ENCODE results near the gene CRTAC1. TPM values are rescaled to one million over a fixed set of nuclear protein-coding genes. Genes with fewer than 3 reads are reported as not detected.

CRTAC1 gene
- total and polyA plus RNA-seq, 2 donors (not counting 3 experiments of a cell fraction or from before 2014, with no cell fraction given) = 1.4 to 3.0 TPM

DNA sequence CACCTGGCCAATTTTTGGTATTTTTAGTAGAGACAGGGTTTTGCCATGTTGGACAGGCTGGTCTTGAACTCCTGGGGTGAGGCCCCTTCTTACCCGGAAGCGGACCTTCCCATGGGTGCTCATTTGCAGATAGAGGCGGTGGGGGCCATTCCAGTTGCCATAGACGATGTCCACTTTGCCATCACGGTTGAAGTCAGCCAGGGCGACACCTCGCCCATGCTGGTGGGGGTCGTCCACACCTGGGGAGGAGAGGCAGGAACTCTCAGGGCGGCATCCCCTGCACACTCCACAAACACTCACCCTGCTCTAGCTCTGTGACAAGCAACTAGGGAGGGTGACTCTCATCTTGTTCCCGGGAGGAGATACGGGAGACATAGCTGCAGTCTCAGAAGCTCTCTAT, 125.8 kb downstream of the CRTAC1 start:
- Histone ChIP-seq H3K4me1 (ENCODE audit: control insufficient read depth, extremely low read depth, insufficient read depth, low read length) (no peaks in the 10 kb centered on the region), H3K9me3 (replicated peaks; ENCODE audit: control insufficient read depth, insufficient read depth, low read length) (no peaks in the 10 kb centered on the region), H3K36me3 (ENCODE audit: control insufficient read depth in 2 of 2, extremely low read depth in 1 of 2, insufficient read depth in 2 of 2, low read length in 2 of 2) (no peaks in the 10 kb centered on the region), H3K27me3 (ENCODE audit: control insufficient read depth in 2 of 2, insufficient read depth in 2 of 2, low read length in 2 of 2) (peaks cover 0 to 3% of the 10 kb centered on the region in 2 experiments), H3K9me1 (replicated peaks; ENCODE audit: control insufficient read depth, extremely low read depth, insufficient read depth, low read length) (no peaks in the 10 kb centered on the region), H3K79me2 (ENCODE audit: control insufficient read depth, insufficient read depth, low read length) (no peaks in the 10 kb centered on the region), H4K20me1 (replicated peaks; ENCODE audit: control insufficient read depth, extremely low read depth, insufficient read depth, low read length) (no peaks in the 10 kb centered on the region), H3K4me2 (ENCODE audit: insufficient read depth, low read length) (no peak overlapping the region), H3K4me3 (replicated peaks in 1 of 3; ENCODE audit: insufficient read depth in 1 of 3, low read depth in 1 of 3, low read length in 3 of 3) (no peak overlapping the region), H2AFZ (ENCODE audit: low read depth, low read length) (no peak overlapping the region), H3K9ac (replicated peaks; ENCODE audit: extremely low read depth, insufficient read depth, low read length) (no peak overlapping the region), H3K27ac (ENCODE audit: insufficient read depth, low read depth, low read length) (no peak overlapping the region)
- BruUV-seq (replicated peaks) = no TSS peak
- ChIA-PET POLR2A (no interaction called here), CTCF (interaction anchor here (1.1 to 6.3 kb wide), 6 partner anchors 11 to 141 kb away, joined by 3 to 41 read pairs (median 6); no protein-coding TSS in a partner anchor)
- TF ChIP-seq POLR2AphosphoS5 (IDR thresholded peaks at IDR 0.05; ENCODE audit: insufficient read depth, low read depth, low read length) (no peak), MYC (IDR thresholded peaks at IDR 0.05; ENCODE audit: low read depth, low read length) (no peak), JUN (IDR thresholded peaks at IDR 0.05; ENCODE audit: borderline replicate concordance, insufficient read depth, insufficient read length, low read depth) (no peak), POLR2A (IDR thresholded peaks at IDR 0.05; ENCODE audit: low read depth, low read length) (no peak), FOS (IDR thresholded peaks at IDR 0.05; ENCODE audit: borderline replicate concordance, insufficient read depth, low read length) (no peak), GATA2 (IDR thresholded peaks at IDR 0.05; ENCODE audit: insufficient read depth, insufficient read length, low read depth, low read length) (no peak), EZH2 (IDR thresholded peaks at IDR 0.05; ENCODE audit: borderline replicate concordance, low read depth, low read length, severe bottlenecking) (no peak)
- TF ChIP-seq, protein P1, sequence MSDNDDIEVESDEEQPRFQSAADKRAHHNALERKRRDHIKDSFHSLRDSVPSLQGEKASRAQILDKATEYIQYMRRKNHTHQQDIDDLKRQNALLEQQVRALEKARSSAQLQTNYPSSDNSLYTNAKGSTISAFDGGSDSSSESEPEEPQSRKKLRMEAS (IDR thresholded peaks at IDR 0.05; ENCODE audit: insufficient read depth, insufficient read length) = no peak
- TF ChIP-seq, protein P2, sequence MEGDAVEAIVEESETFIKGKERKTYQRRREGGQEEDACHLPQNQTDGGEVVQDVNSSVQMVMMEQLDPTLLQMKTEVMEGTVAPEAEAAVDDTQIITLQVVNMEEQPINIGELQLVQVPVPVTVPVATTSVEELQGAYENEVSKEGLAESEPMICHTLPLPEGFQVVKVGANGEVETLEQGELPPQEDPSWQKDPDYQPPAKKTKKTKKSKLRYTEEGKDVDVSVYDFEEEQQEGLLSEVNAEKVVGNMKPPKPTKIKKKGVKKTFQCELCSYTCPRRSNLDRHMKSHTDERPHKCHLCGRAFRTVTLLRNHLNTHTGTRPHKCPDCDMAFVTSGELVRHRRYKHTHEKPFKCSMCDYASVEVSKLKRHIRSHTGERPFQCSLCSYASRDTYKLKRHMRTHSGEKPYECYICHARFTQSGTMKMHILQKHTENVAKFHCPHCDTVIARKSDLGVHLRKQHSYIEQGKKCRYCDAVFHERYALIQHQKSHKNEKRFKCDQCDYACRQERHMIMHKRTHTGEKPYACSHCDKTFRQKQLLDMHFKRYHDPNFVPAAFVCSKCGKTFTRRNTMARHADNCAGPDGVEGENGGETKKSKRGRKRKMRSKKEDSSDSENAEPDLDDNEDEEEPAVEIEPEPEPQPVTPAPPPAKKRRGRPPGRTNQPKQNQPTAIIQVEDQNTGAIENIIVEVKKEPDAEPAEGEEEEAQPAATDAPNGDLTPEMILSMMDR (IDR thresholded peaks at IDR 0.05; ENCODE audit: extremely low read depth in 1 of 2, insufficient read depth in 1 of 2, low read depth in 1 of 2, low read length in 2 of 2) = no peak
- DNase-seq (ENCODE audit: low read depth, low spot score) (no peak), FAIRE-seq (no peak)
- dilution Hi-C loops (cut with MboI; ENCODE audit: extremely low pct_ligation_motif_present, low sequenced_read_pairs) (no loop called here), intact Hi-C loops (cut with micrococcal nuclease) (no loop called here)
